CD4-positive, alpha-beta T cell treated with Interleukin-15 for 4 hours (primary cell): ENCODE results near the gene VPS54.

ENCODE experiments used
- DNase-seq: peaks from one replicate; pipeline ENCODE4 v3.0.0-alpha.2; 2020; ENCODE audit warnings: low spot score

The VPS54 gene, protein sequence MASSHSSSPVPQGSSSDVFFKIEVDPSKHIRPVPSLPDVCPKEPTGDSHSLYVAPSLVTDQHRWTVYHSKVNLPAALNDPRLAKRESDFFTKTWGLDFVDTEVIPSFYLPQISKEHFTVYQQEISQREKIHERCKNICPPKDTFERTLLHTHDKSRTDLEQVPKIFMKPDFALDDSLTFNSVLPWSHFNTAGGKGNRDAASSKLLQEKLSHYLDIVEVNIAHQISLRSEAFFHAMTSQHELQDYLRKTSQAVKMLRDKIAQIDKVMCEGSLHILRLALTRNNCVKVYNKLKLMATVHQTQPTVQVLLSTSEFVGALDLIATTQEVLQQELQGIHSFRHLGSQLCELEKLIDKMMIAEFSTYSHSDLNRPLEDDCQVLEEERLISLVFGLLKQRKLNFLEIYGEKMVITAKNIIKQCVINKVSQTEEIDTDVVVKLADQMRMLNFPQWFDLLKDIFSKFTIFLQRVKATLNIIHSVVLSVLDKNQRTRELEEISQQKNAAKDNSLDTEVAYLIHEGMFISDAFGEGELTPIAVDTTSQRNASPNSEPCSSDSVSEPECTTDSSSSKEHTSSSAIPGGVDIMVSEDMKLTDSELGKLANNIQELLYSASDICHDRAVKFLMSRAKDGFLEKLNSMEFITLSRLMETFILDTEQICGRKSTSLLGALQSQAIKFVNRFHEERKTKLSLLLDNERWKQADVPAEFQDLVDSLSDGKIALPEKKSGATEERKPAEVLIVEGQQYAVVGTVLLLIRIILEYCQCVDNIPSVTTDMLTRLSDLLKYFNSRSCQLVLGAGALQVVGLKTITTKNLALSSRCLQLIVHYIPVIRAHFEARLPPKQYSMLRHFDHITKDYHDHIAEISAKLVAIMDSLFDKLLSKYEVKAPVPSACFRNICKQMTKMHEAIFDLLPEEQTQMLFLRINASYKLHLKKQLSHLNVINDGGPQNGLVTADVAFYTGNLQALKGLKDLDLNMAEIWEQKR

DNA sequence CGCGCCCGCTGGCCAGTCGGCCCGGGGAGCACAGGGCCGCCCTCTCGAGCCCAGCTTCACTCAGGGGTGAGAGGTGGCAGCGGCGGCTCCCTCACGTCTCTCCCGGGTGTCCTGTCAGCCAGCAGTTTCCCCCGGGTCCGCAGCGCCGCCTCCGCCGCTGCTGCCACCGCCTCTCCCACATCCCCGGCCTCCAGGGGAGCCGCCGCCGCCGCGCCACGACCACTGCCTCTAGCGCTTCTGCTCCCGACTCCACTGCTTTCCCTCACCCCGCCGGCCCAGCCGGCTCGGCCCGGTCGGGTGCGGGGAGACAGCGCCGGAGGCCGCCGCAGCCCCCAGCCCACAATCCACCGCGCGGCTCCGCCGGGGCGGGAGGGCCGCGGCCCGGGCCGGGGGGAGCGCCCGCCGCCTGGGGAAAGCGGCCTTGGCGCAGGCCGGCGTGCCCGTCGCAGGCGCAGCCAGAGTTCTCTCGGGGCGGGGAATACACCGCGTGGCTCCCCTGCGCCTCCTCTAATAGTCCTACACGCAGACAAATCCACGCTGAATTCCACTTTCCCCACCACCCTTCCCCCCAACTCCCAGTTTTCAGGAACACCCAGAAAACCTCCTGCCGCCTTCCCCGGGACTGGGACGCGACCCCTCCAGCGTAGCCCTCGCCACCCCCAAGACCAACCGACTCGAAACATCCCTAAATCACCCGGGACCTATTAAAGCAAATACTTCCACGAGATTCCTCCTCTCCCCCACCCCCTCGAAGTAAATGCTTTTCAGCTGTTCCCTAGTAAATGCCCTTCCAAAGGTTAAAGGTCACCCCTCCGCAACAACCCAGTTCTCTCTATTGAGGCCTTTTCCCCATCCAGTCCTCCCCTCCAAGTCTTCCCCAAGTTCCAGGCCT lies at the start of gene VPS54:
TSS of gene VPS54 (minus strand) at position 346 of the 892 bp plus-strand sequence. CDS start 35,429 bp downstream, outside the sequence.
- peak; percentile 47 for DNase-seq

GRCh38 chr2:64067326-64067725 lies 48.1 kb upstream of the VPS54 start:
- DNase-seq: no peak

DNA sequence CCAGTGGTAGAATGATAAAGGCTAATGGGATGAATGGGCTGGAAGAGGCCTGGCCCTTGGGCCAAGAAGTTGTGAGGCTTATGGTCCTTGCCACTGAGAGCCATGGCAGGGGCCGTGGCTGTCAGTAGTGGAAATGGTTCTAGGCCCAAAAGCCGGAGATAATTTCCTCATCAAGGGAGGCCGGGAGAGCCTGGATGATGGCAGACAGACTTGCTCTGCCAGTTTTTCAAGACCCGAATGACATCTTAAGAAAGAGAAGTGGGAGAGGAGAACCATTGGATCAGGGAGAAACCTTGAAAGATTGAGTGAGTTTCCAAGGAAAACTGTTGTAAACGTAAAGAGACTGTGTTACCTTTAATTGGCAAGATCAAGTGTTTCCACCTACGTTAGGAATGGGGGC lies 46.3 kb upstream of the VPS54 start:
- DNase-seq: no peak

- no peak for DNase-seq
Measured at GRCh38 chr2:64063924-64064331, 44.7 kb upstream of the VPS54 start.

GRCh38 chr2:64063454-64063853 lies 44.2 kb upstream of the VPS54 start:
- no peak for DNase-seq

DNA sequence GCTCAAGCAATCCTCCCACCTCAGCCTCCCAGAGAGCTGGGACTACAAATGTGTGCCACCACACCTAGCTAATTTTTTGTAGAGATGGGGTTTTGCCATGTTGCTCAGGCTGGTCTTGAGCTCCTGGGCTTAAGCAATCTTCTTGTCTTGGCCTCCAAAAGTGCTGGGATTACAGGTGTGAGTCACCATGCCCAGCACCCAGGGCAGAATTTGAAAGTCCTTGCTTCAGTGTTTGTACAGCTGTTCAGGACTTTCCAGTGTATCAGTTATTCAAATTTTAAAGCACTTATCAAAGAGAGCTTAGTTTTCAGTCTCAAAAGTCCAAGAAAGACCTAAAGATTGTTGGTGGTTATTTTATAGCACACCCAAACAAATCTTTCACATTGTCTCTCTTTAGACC lies 43.6 kb upstream of the VPS54 start:
- DNase-seq: no peak

DNA sequence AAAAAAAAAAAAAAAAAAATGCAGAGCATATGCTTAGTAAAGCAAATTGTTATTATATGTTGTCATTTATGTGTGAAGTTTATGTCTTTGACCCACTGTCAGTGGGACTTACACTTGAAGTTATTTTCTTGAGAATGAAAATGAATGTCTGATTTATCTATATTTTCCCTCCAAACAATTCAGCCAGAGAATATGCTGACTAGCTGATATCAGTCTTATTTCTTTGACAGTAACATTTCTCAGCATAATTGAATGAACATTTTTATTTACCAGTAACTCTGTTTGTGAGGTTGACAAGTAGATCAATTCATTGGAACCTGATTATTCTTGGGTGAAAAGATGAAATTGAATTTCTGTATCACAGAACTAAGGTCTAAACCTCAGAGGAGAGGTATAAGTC lies 40.0 kb upstream of the VPS54 start:
- no peak for DNase-seq

- DNase-seq: no peak
Measured at GRCh38 chr2:64056021-64056420, 36.8 kb upstream of the VPS54 start.

DNA sequence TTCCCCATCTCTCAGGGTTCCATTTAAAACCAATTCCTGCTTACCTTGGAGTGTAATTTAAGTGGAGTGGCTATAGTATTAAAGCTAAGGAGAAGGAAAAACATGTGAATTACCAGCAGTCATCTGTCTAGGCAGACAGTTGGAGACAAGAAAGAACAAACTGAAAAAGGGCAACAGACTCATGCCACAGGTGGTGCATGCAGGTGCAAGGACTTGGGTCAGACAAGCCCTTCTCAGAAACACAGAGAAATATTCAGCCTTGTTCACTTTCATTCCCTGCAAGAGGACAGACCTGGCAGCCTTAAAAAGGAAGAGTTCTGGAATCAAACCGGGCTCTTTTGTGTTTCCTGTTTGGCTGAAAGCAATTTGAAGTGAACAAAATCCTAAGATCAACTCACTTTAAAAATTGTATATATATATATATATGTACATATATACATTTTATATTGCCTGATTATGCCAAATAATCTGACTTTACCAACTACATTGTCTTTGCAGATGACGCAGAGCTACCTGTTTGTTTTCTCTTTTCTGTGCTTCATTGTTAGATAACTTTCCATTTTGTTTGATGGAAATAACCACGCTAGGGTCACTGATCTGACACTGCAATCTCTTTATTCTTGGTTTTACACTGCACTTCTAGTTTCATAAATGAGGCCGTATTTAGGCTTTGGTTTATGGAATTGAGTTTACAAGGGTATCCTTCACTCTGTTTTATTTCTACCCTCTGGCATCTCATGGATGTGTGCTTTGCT lies 35.1 kb upstream of the VPS54 start:
- DNase-seq: no peak

- DNase-seq: peak; percentile 38
Measured at GRCh38 chr2:64052463-64053241, 33.4 kb upstream of the VPS54 start.

DNA sequence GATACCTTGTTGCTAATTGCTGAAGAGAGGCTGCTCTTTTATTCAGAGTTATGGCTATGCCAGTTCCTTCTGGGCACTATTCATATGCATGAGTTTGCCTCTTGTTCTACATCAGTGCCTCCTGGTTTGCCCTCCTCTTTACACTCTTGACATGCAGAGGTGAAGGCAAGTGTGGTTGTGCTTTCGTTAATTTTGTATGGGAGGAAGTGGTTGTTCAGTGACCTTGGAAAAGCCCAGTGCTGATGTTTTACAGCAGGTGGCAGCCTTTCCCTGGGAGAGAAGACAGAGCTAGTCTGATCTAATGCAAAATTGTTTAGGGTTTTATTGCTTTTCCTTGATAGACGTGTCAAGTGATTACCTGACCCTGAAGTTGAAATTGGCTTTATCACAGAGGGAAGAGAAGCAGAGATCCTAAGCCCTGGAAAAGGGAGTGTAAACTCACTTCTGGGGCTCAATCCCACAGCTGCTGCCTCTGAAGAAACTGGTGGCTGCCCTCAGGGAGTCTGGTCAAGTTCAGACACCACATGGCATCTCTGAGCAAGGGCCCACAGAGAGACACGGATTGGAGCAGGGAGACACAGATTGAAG lies 30.5 kb upstream of the VPS54 start:
- peak; percentile 82 for DNase-seq

DNA sequence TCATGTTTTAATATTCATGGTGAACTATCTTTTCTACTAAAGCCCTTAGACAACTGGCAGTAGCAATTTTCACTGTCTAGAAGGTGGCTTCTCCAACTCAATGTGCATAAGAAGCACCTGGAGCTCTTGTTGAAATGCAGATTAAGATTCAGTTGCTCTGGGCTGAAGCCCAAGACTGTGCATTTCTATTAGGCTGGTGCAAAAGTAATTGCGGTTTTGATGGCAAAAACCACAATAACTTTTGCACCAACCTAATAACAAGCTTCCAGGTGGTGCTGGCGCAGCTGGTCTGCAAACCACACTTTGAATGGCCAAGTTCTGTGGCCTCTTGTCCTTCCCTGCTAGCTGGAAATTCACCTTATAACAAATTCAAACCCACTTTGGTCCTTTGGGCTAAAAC lies 26.7 kb upstream of the VPS54 start:
- no peak for DNase-seq

DNA sequence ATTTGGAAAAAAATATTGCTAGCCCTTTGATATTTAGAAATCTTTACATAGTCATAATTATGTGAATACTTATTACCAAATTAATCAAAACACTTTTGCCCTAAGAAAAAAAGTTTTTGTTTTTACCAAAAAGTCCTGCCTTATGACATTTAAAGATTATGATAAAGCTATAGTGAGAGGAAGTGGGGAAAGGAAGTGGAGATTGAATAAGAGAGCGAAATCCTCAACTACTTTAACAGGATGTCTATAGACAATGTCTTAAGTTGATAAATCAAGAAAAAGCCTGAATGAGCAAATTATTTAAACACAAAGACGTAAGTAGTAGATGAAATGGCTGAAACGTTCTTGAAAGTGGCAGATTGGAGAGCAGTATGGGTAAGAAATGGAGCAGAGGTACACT lies 20.9 kb upstream of the VPS54 start:
- DNase-seq: no peak

DNA sequence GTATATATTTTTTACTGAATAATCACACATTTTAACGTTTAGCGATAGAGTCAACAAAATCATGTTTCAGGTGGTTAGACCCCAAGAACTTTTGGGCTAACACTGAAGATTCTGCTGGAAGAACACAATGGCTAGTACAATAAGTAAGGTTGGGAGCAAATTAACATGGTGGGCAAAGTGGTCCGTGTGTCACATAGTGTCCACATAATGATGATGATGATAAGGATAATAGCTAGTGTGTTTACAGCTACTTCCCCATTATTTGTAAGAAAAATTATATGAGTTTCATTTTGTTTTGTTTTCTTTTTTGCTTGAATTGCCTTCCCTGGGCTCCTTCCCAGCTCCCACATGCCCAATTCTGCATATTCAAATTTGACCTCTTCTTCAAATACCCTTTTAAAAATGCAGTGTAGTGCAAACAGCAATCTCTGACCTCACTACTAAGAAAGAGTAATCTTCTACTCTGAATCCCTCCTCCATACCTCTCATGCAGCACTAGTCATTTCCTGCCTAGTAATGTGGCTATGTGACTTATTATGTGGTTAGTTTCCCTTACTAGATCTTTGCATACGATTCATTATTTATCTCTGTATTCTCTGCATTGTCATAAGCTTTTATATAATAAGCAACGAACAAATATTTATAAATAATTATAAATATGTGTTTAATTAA lies 16.9 kb upstream of the VPS54 start:
- peak; percentile 70 for DNase-seq

DNA sequence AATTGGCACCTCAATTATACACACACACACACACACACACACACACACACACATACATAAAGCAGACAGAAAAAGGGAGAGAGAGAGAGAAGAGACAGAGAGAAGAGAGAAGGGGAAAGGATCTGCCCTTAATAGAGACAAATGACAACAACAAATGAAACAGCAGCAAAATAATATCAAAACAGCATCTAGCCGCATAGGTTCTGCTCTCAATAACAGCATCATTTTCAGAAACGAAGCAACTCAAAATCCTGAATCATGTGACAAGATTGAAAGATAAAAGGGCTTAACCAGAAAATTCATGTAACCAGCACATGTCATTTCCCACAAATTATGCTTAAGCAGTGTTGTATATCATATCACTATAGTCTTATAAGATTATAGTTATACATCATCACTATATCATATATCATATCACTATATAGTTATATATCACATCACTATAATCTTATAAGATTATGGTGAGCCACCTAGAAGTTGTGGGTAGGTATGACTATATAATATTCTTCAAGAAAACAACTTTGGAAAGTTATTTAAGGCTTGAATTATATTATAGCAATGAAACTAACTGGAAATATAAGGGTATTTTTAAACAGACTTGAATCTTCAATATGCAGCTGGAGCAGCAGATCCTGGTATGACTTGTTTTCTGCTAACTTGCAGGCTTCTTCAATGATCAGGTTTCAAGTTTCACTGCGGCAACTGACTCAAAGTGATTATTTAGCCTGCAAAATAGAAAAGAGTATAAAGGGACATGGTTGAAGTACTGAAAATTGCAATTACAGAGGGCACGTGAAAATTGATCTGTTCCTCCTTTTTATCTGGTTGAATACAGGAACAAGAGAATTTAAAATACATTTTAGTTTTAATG lies 16.1 kb upstream of the VPS54 start:
- DNase-seq: no peak

DNA sequence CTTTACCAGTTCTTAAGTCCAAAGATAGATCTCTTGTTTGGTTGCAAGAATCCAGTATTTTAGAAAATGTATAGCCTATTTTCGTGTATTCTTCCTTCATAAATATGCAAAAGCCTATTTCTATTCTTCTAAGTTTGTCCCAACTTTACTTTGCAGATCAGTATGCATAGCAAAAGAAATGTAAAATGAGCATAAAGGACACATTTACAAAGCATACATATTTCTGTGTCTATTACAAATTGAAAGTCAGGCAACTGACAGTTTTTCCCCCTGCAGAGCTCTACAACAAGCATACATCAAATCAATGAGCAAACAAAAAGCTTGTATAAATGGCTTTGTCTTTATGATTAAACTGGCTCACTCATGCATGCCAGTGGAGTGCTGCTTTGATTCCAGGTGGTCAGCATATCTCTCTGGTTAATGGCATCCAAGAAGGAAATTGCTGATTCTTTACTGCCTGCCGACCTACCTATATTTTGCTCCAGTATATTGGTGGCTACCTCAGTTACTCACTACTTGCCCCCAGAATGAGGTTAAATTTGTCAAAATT lies 10.0 kb upstream of the VPS54 start:
- no peak for DNase-seq

GRCh38 chr2:64025741-64026140 lies 6.5 kb upstream of the VPS54 start:
- DNase-seq: no peak
